IMR-90 (cell line): ENCODE results near the gene TIMP1. TPM values are rescaled to one million over a fixed set of nuclear protein-coding genes. Genes with fewer than 3 reads are reported as not detected.

Source experiments
- ATAC-seq: fragments of 200-7000 bp; cut with Tn5 transposase; 2 replicates; pipeline ENCODE4 v1.9.1; 2020; ENCODE audit warnings: low read depth, mild to moderate bottlenecking, moderate library complexity
- BruUV-seq: library from RNA; stranded (reverse); fragments of 400-500 nt; replicated peaks from 2 replicates; lab custom pipeline; 2021; lab: Mats Ljungman, UMichigan
- CTCF ChIA-PET: fragments of 300-600 bp; formaldehyde crosslinking; extraction: SDS; loops from one replicate; lab custom pipeline; 2021; ENCODE audit warnings: antibody characterized with exemption; lab: Yijun Ruan, JAX
- POLR2A ChIA-PET: fragments of 300-600 bp; sonication (Branson Sonifier 250); formaldehyde crosslinking; loops from one replicate; lab custom pipeline; 2022; ENCODE audit warnings: antibody characterized with exemption; ENCODE audit not compliant: unreplicated experiment; lab: Charles Lee
- DNase-seq: peaks from one replicate; pipeline ENCODE4 v3.0.0; 2013
- H2AFZ ChIP-seq: replicated peaks from 2 replicates; pipeline ENCODE3; 2013; ENCODE audit warnings: low read length, mild to moderate bottlenecking; ENCODE audit not compliant: poor library complexity
- H2AK5ac ChIP-seq: 2 replicates; pipeline ENCODE4 v1.6.1; 2013; ENCODE audit warnings: low read depth, low read length, inconsistent platforms
- H2AK9ac ChIP-seq: replicated peaks from 2 replicates; pipeline ENCODE3; 2013; ENCODE audit warnings: mild to moderate bottlenecking, low read depth, low read length, moderate library complexity; ENCODE audit not compliant: poor library complexity
- H2BK120ac ChIP-seq: 2 replicates; pipeline ENCODE4 v1.6.1; 2013; ENCODE audit warnings: low read depth, low read length, inconsistent platforms
- H2BK15ac ChIP-seq: 3 replicates; pipeline ENCODE4 v1.6.1; 2013; ENCODE audit warnings: low read depth, low read length, inconsistent platforms
- H2BK20ac ChIP-seq: 2 replicates; pipeline ENCODE4 v1.6.1; 2013; ENCODE audit warnings: low read depth, mild to moderate bottlenecking, inconsistent platforms, low read length, moderate library complexity
- H2BK5ac ChIP-seq: 2 replicates; pipeline ENCODE4 v1.6.1; 2013; ENCODE audit warnings: mild to moderate bottlenecking, low read depth, low read length, inconsistent platforms; ENCODE audit not compliant: poor library complexity, severe bottlenecking
- H3K14ac ChIP-seq: replicated peaks from 2 replicates; pipeline ENCODE4 v1.6.1; 2013; ENCODE audit warnings: low read depth, low read length, inconsistent platforms
- H3K18ac ChIP-seq: 2 replicates; pipeline ENCODE4 v1.6.1; 2013; ENCODE audit warnings: low read depth, low read length, control low read depth
- H3K23ac ChIP-seq: 2 replicates; pipeline ENCODE4 v1.6.1; 2013; ENCODE audit warnings: low read depth, low read length, inconsistent platforms
- H3K27ac ChIP-seq: 2 replicates; pipeline ENCODE4 v1.5.1; 2013; ENCODE audit warnings: mild to moderate bottlenecking, control low read depth, low read length; ENCODE audit not compliant: insufficient read depth
- H3K27me3 ChIP-seq: 2 replicates; pipeline ENCODE4 v1.6.1; 2013; ENCODE audit warnings: low read length; ENCODE audit not compliant: control insufficient read depth, insufficient read depth
- H3K36me3 ChIP-seq: 2 replicates; pipeline ENCODE4 v1.6.1; 2013; ENCODE audit warnings: low read length, mixed read lengths; ENCODE audit not compliant: control insufficient read depth, insufficient read depth
- H3K4ac ChIP-seq: 2 replicates; pipeline ENCODE4 v1.6.1; 2013; ENCODE audit warnings: low read depth, low read length, inconsistent platforms
- H3K4me1 ChIP-seq: 2 replicates; pipeline ENCODE4 v1.6.1; 2013; ENCODE audit warnings: low read length, mixed read lengths; ENCODE audit not compliant: control insufficient read depth, insufficient read depth
- H3K4me2 ChIP-seq: 2 replicates; pipeline ENCODE4 v1.6.1; 2013; ENCODE audit warnings: low read depth, mild to moderate bottlenecking, control low read depth, low read length, moderate library complexity
- H3K4me3 ChIP-seq: 2 replicates; pipeline ENCODE4 v1.5.1; 2013; ENCODE audit warnings: low read depth, mild to moderate bottlenecking, control low read depth, low read length, moderate library complexity; ENCODE audit not compliant: insufficient read depth
- H3K56ac ChIP-seq: 2 replicates; pipeline ENCODE4 v1.6.1; 2013; ENCODE audit warnings: low read length, inconsistent platforms; ENCODE audit not compliant: insufficient read depth; ENCODE audit errors: extremely low read depth
- H3K79me1 ChIP-seq, 2 experiments: 2 replicates each; pipeline ENCODE4 v1.6.1; 2013; ENCODE audit warnings: low read length in 2 of 2, inconsistent platforms in 1 of 2, low read depth in 1 of 2
- H3K9ac ChIP-seq: 2 replicates; pipeline ENCODE4 v1.6.1; 2013; ENCODE audit warnings: low read depth, low read length, control low read depth
- H3K9me1 ChIP-seq: 2 replicates; pipeline ENCODE4 v1.6.1; 2013; ENCODE audit warnings: low read length, inconsistent platforms; ENCODE audit not compliant: insufficient read depth
- H3K9me3 ChIP-seq: 2 replicates; pipeline ENCODE4 v1.6.1; 2013; ENCODE audit warnings: low read length; ENCODE audit not compliant: control insufficient read depth, insufficient read depth
- H4K20me1 ChIP-seq: 2 replicates; pipeline ENCODE4 v1.6.1; 2013; ENCODE audit warnings: low read length, inconsistent platforms; ENCODE audit not compliant: insufficient read depth
- H4K5ac ChIP-seq: 2 replicates; pipeline ENCODE4 v1.6.1; 2013; ENCODE audit warnings: mild to moderate bottlenecking, low read depth, low read length, control low read depth
- H4K8ac ChIP-seq, 2 experiments: 2 replicates each; pipeline ENCODE4 v1.6.1; 2013; ENCODE audit warnings: low read depth in 2 of 2, low read length in 2 of 2, control low read depth in 1 of 2, inconsistent platforms in 1 of 2
- H4K91ac ChIP-seq: 2 replicates; pipeline ENCODE4 v1.6.1; 2013; ENCODE audit warnings: low read depth, low read length, inconsistent platforms; ENCODE audit not compliant: insufficient read depth
- BHLHE40 ChIP-seq: fragments of 150-350 bp; IDR thresholded peaks from 2 replicates; pipeline ENCODE4 v1.6.1; 2016; ENCODE audit warnings: mild to moderate bottlenecking, low read depth, low read length
- CHD1 ChIP-seq: IDR thresholded peaks from 2 replicates; pipeline ENCODE4 v1.6.1; 2012; ENCODE audit warnings: low read depth, low read length, improper control_type of control experiment
- MAZ ChIP-seq: IDR thresholded peaks from 2 replicates; pipeline ENCODE4 v1.6.1; 2012; ENCODE audit warnings: low read depth, mild to moderate bottlenecking, low read length, improper control_type of control experiment, moderate library complexity, borderline replicate concordance
- MXI1 ChIP-seq: IDR thresholded peaks from 2 replicates; pipeline ENCODE4 v1.6.1; 2012; ENCODE audit warnings: low read depth, mild to moderate bottlenecking, low read length, moderate library complexity, borderline replicate concordance
- RCOR1 ChIP-seq: IDR thresholded peaks from 2 replicates; pipeline ENCODE4 v1.6.1; 2012; ENCODE audit warnings: mild to moderate bottlenecking, low read length, improper control_type of control experiment; ENCODE audit not compliant: insufficient replicate concordance
- WGBS, 2 experiments: methylation state at CpG; one replicate each; pipeline versions ENCODE4 v1.1.5 to v1.1.7; 2013; ENCODE audit warnings: missing lambda C conversion rate in 2 of 2; ENCODE audit not compliant: insufficient read length in 1 of 2; ENCODE audit errors: extremely low coverage in 2 of 2; 5-methylcytosine and 5-hydroxymethylcytosine counted together
- dilution Hi-C: fragments of 300-500 bp; cut with HindIII; formaldehyde crosslinking; loops from one replicate; pipeline ENCODE4 v1.14.3; 2018; ENCODE audit warnings: low sequenced_read_pairs; ENCODE audit not compliant: unreplicated experiment
- in situ Hi-C: fragments of 300-500 bp; cut with MboI; formaldehyde crosslinking; loops from 3 replicates; pipeline ENCODE4 v1.14.3; 2019; ENCODE audit warnings: low sequenced_read_pairs, inconsistent platforms, mixed read lengths
- intact Hi-C: fragments of 100-400 bp; cut with micrococcal nuclease; formaldehyde crosslinking; loops from 2 replicates; pipeline ENCODE4 v1.10.0; 2022
- polyA plus RNA-seq, 3 experiments: library from polyadenylated mRNA; depleted of rRNA; stranded (reverse); fragments of >200 nt; gene quantifications; 2 replicates each; pipeline ENCODE4 v1.2.3, GENCODE V29; 2012; ENCODE audit warnings: low replicate concordance in 1 of 3
- total RNA-seq: library from RNA; depleted of rRNA; stranded (reverse); fragments of >200 nt; gene quantifications from 2 replicates; pipeline ENCODE4 v1.2.3, GENCODE V29; 2012

The TIMP1 gene
- total and polyA plus RNA-seq, 2 of the 4 experiments (the other 2 are of a cell fraction) = 512 to 3,078 TPM

DNA sequence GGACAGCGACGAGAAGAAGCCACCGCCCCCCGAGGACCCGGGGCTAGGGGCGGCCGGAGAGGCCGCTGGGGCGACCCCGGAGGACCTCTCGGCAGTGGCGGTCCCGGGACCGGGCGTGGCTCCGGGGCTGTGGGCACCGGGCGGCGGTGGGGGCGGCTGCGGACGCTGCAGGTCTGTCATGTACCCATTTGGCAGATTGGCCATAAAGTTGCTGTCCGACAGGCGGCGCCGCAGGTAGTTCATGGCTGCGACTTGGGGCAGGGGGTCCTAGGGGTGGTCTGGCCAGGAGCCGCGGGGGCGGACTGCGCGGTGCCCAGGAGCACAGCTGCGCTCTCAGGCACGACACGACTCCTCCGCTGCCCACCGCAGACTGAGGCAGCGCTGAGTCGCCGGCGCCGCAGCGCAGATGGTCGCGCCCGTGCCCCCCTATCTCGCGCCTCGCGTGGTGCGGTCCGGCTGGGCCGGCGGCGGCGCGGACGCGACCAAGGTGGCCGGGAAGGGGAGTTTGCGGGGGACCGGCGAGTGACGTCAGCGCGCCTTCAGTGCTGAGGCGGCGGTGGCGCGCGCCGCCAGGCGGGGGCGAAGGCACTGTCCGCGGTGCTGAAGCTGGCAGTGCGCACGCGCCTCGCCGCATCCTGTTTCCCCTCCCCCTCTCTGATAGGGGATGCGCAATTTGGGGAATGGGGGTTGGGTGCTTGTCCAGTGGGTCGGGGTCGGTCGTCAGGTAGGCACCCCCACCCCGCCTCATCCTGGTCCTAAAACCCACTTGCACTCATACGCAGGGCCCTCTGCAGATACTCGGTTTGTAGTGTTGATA, 37.5 kb downstream of the TIMP1 start, which contains the start of gene SYN1:
Gene SYN1, minus strand, starts transcription at position 372 of the 817 bp plus-strand sequence. Its CDS starts 129 bp downstream, at position 243.
- Histone ChIP-seq H3K4me3 (peak within 1 kb of the TSS; percentile 45), H4K91ac (no peak within 1 kb of the TSS), H3K36me3 (no peaks in the 10 kb centered on the region), H2AK5ac (no peak within 1 kb of the TSS), H2AK9ac (no peak within 1 kb of the TSS), H3K4me2 (peak within 1 kb of the TSS; percentile 73; the same call in 1 of the 2 replicates), H2BK120ac (no peak within 1 kb of the TSS), H3K4ac (no peak within 1 kb of the TSS), H2BK20ac (no peak within 1 kb of the TSS), H3K27me3 (peaks cover 7% of the 10 kb centered on the region; the same call in 1 of the 2 replicates), H3K56ac (no peak within 1 kb of the TSS), H4K8ac (no peak within 1 kb of the TSS), H3K79me1 (no peaks in the 10 kb centered on the region), H3K9ac (no peak within 1 kb of the TSS), H4K20me1 (no peaks in the 10 kb centered on the region), H3K9me3 (no peaks in the 10 kb centered on the region), H4K5ac (no peak within 1 kb of the TSS), H3K9me1 (no peaks in the 10 kb centered on the region), H2BK15ac (no peak within 1 kb of the TSS), H3K27ac (no peak within 1 kb of the TSS), H2AFZ (peak within 1 kb of the TSS; percentile 77), H3K23ac (no peak within 1 kb of the TSS), H3K18ac (no peak within 1 kb of the TSS), H3K4me1 (no peaks in the 10 kb centered on the region), H2BK5ac (no peak within 1 kb of the TSS), H3K14ac (no peak within 1 kb of the TSS)
- WGBS, 2 experiments = 53% methylated on average over 23 of the region's 88 CpGs; no CpG with 5 or more reads in 1 of the 2 experiments
- intact Hi-C loops (no loop called here), in situ Hi-C loops (no loop called here), dilution Hi-C loops (no loop called here)
- POLR2A ChIA-PET = no interaction called here
- DNase-seq (peak; percentile 74), ATAC-seq (peak; percentile 91)
- CTCF ChIA-PET = interaction anchor here (0.8 kb wide), 1 partner anchor 80 kb away, joined by 3 read pairs; no protein-coding TSS in a partner anchor
- TF ChIP-seq RCOR1 = no peak
- TF ChIP-seq MAZ = peak; percentile 73; the same call in 1 of the 2 replicates
- peak; percentile 96 for TF ChIP-seq BHLHE40
- no peak for TF ChIP-seq MXI1
- peak; percentile 95; the same call in 1 of the 2 replicates for TF ChIP-seq CHD1
- no TSS peak for BruUV-seq
